Sigmoid colon (tissue), 7 donors: ENCODE measurements around the gene SBK2. TPM values are rescaled to one million over a fixed set of nuclear protein-coding genes. Genes with fewer than 3 reads are reported as not detected.

Experiments used
- DNase-seq: peaks from one replicate; pipeline ENCODE4 v3.0.0-alpha.2; 2019
- H3K27ac ChIP-seq, 4 donors: fragments of 200-600 bp; sonication (generic); one replicate each; pipeline ENCODE4 v1.5.1; 2016 to 2019; ENCODE audit warnings: mild to moderate bottlenecking in 1 of 4
- H3K27me3 ChIP-seq, 3 donors: fragments of 200-600 bp; sonication (generic); one replicate each; pipeline ENCODE4 v1.5.1; 2019; ENCODE audit warnings: mild to moderate bottlenecking in 1 of 3
- H3K36me3 ChIP-seq, 4 donors: fragments of 200-600 bp; sonication (generic); one replicate each; pipeline ENCODE4 v1.5.1; 2016 to 2019
- H3K4me1 ChIP-seq, 4 donors: fragments of 200-600 bp; sonication (generic); one replicate each; pipeline ENCODE4 v1.5.1; 2017 to 2019
- H3K4me3 ChIP-seq, 4 donors: fragments of 200-600 bp; sonication (generic); one replicate each; pipeline ENCODE4 v1.5.1; 2017 to 2019; ENCODE audit warnings: mild to moderate bottlenecking in 2 of 4, moderate library complexity in 1 of 4
- H3K9me3 ChIP-seq, 4 donors: fragments of 200-600 bp in 3 of 4; sonication (generic) in 3 of 4; one replicate each; pipeline versions ENCODE4 v1.5.1 to v1.6.1; 2013 to 2019
- CTCF ChIP-seq, 4 experiments: fragments of 450-650 bp in 3 of 4; fragments of 200-600 bp in 1 of 4; IDR thresholded peaks; one replicate each; pipeline ENCODE4 v1.5.1; 2016 to 2019; ENCODE audit warnings: antibody characterized with exemption in 4 of 4, mild to moderate bottlenecking in 3 of 4, moderate library complexity in 2 of 4
- EP300 ChIP-seq, 4 donors: sonication (generic); formaldehyde crosslinking; IDR thresholded peaks; one replicate each; pipeline ENCODE4 v1.6.1; 2017; ENCODE audit warnings: antibody characterized with exemption in 4 of 4
- POLR2A ChIP-seq, 2 donors: fragments of 450-650 bp; IDR thresholded peaks; one replicate each; pipeline ENCODE4 v1.6.1; 2016; ENCODE audit warnings: antibody characterized with exemption in 2 of 2, mild to moderate bottlenecking in 2 of 2, moderate library complexity in 2 of 2
- POLR2AphosphoS5 ChIP-seq, 4 donors: sonication (generic); formaldehyde crosslinking; IDR thresholded peaks; one replicate each; pipeline ENCODE4 v1.6.1; 2017; ENCODE audit warnings: antibody characterized with exemption in 4 of 4
- WGBS, 2 donors: extraction: QIAGEN DNeasy Blood & Tissue Kit; methylation state at CpG; one replicate each; pipeline ENCODE4 v1.1.7; 2013; 5-methylcytosine and 5-hydroxymethylcytosine counted together
- intact Hi-C: fragments of 100-400 bp; cut with DNase I; formaldehyde crosslinking; loops from one replicate; pipeline ENCODE4 v1.15.1; 2023
- polyA plus RNA-seq, 3 donors: library from polyadenylated mRNA; stranded (reverse); fragments of 200-250 nt; gene quantifications; one replicate each; pipeline ENCODE4 v1.2.3, GENCODE V29; 2013
- total RNA-seq, 4 donors: library from RNA; depleted of rRNA; stranded (reverse); fragments of >200 nt; gene quantifications; one replicate each; pipeline ENCODE4 v1.1.0, GENCODE V29; 2016
- donor health status: healthy with polysubstance abuse.
- donor health status: Bipolar disorder and iron deficiency.
- donor health status: healthy.

The SBK2 gene
- total and polyA plus RNA-seq, 7 donors: not detected

- peaks cover 0 to 66% (median 65%) of the 10 kb centered on the region in 4 donors for H3K4me1 ChIP-seq
Measured at GRCh38 chr19:55485439-55486011, 51.4 kb downstream of the SBK2 start.

GRCh38 chr19:55484593-55485438, 52.1 kb downstream of the SBK2 start, which contains the start of gene NAT14:
NAT14 (plus strand) TSS chr19:55485188; CDS start chr19:55485709, 521 bp downstream.
- H3K4me1 ChIP-seq: peaks cover 0 to 59% (median 58%) of the 10 kb centered on the region in 4 donors
- TF ChIP-seq POLR2A (IDR thresholded peaks at IDR 0.05) (no peak), CTCF (IDR thresholded peaks at IDR 0.05) (no peak), POLR2AphosphoS5 (IDR thresholded peaks at IDR 0.05) (peak in 2 of 4 donors; percentile 50 to 61), EP300 (IDR thresholded peaks at IDR 0.05) (no peak)
- peak within 1 kb of the TSS; percentile 43 to 65 (median 58) for H3K4me3 ChIP-seq
- intact Hi-C loops: no loop called here
- H3K9me3 ChIP-seq: no peaks in the 10 kb centered on the region
- H3K27ac ChIP-seq: peak within 1 kb of the TSS; percentile 94 to 99 (median 96)
- 1 to 2% methylated on average over 78 of the region's 78 CpGs for WGBS, 2 donors
- peaks cover 0 to 24% (median 14%) of the 10 kb centered on the region in 4 donors for H3K36me3 ChIP-seq
- H3K27me3 ChIP-seq: no peaks in the 10 kb centered on the region
- peak; percentile 82 for DNase-seq

More at GRCh38 chr19:55485439-55486011, 51.4 kb downstream of the SBK2 start:
- 28 to 29% methylated on average over 18 of the region's 18 CpGs for WGBS, 2 donors
- DNase-seq: peak; percentile 73
- TF ChIP-seq POLR2A (IDR thresholded peaks at IDR 0.05) (no peak), EP300 (IDR thresholded peaks at IDR 0.05) (no peak), POLR2AphosphoS5 (IDR thresholded peaks at IDR 0.05) (no peak), CTCF (IDR thresholded peaks at IDR 0.05) (no peak)
- Histone ChIP-seq H3K27ac (peak overlapping the region; percentile 94 to 99 (median 96)), H3K36me3 (peaks cover 0 to 24% (median 14%) of the 10 kb centered on the region in 4 donors), H3K9me3 (no peaks in the 10 kb centered on the region), H3K4me3 (peak overlapping the region; percentile 43 to 65 (median 58)), H3K27me3 (no peaks in the 10 kb centered on the region)
- intact Hi-C loops: no loop called here

GRCh38 chr19:55483706-55484592, 53.0 kb downstream of the SBK2 start:
- TF ChIP-seq CTCF (IDR thresholded peaks at IDR 0.05): no peak
- no peak for TF ChIP-seq POLR2AphosphoS5 (IDR thresholded peaks at IDR 0.05)
- TF ChIP-seq POLR2A (IDR thresholded peaks at IDR 0.05): no peak
- no peak for TF ChIP-seq EP300 (IDR thresholded peaks at IDR 0.05)
- peak; percentile 69 for DNase-seq
- Histone ChIP-seq H3K9me3 (no peaks in the 10 kb centered on the region), H3K36me3 (peaks cover 0 to 24% (median 14%) of the 10 kb centered on the region in 4 donors), H3K4me3 (peak overlapping the region in 3 of 4 donors; percentile 58 to 65 (median 59)), H3K4me1 (peaks cover 0 to 51% (median 49%) of the 10 kb centered on the region in 4 donors), H3K27me3 (no peaks in the 10 kb centered on the region), H3K27ac (peak overlapping the region; percentile 94 to 99 (median 96))
- 83 to 86% methylated on average over 46 of the region's 46 CpGs for WGBS, 2 donors
- intact Hi-C loops: no loop called here

- intact Hi-C loops: no loop called here
- no peaks in the 10 kb centered on the region for H3K9me3 ChIP-seq
- no peaks in the 10 kb centered on the region for H3K27me3 ChIP-seq
- H3K4me3 ChIP-seq: no peak overlapping the region
- no peak for DNase-seq
- peaks cover 0 to 24% (median 14%) of the 10 kb centered on the region in 4 donors for H3K36me3 ChIP-seq
- no peak for TF ChIP-seq POLR2A (IDR thresholded peaks at IDR 0.05)
- TF ChIP-seq CTCF (IDR thresholded peaks at IDR 0.05): no peak
- TF ChIP-seq POLR2AphosphoS5 (IDR thresholded peaks at IDR 0.05): no peak
- no peak for TF ChIP-seq EP300 (IDR thresholded peaks at IDR 0.05)
- WGBS, 2 donors: 95 to 96% methylated on average over 47 of the region's 47 CpGs
- peaks cover 0 to 49% (median 45%) of the 10 kb centered on the region in 4 donors for H3K4me1 ChIP-seq
- H3K27ac ChIP-seq: no peak overlapping the region
Measured at GRCh38 chr19:55482967-55483705, 53.8 kb downstream of the SBK2 start.
